Posterior vena cava (tissue), 2 donors: ENCODE data around the gene ZNF697. TPM values are rescaled to one million over a fixed set of nuclear protein-coding genes. Genes with fewer than 3 reads are reported as not detected.

Source experiments
- DNase-seq: peaks from one replicate; pipeline ENCODE4 v3.0.0-alpha.2; 2020; ENCODE audit warnings: low spot score
- intact Hi-C, 2 donors: fragments of 100-400 bp; cut with DNase I; formaldehyde crosslinking; loops; one replicate each; pipeline versions ENCODE4 v1.14.1 to v1.14.2; 2022 to 2023
- total RNA-seq, 2 donors: library from RNA; stranded (reverse); fragmentation: NEBNext Ultra II Directional; extraction: Animal tissue kit (Norgen Biotek cat#: 25700); gene quantifications; one replicate each; pipeline ENCODE4 v1.2.1, GENCODE V29; 2021
- donor health status: DM: yes; HTN: yes; CAD: no.
- donor health status: DM: yes; HTN: yes; CAD: no.

The ZNF697 gene
- total RNA-seq, 2 donors from 2014 or later: 5.0 to 5.9 TPM

- intact Hi-C loops: no loop called here
Measured at GRCh38 chr1:119670898-119671297, 22.8 kb upstream of the ZNF697 start.

DNA sequence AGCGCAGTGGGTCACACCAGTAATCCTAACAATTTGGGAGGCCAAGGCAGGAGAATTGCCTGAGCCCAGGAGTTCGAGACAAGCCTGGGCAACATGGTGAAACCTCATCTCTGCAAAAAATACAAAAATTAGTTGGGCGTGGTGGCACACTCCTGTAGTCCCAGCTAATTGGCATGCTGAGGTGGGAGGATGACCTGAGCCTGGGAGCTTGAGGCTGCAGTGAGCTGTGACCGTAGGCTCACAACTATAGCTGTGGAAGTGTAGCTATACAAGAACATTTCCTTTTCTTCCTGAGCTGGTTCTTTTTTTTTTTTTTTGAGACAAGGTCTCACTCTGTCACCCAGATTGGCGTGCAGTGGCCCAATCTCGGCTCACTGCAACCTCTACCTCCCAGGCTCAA is 19.1 kb upstream of the ZNF697 start:
- intact Hi-C loops: no loop called here
- DNase-seq: no peak

More at GRCh38 chr1:119670898-119671297, 22.8 kb upstream of the ZNF697 start:
- DNase-seq: no peak

DNA sequence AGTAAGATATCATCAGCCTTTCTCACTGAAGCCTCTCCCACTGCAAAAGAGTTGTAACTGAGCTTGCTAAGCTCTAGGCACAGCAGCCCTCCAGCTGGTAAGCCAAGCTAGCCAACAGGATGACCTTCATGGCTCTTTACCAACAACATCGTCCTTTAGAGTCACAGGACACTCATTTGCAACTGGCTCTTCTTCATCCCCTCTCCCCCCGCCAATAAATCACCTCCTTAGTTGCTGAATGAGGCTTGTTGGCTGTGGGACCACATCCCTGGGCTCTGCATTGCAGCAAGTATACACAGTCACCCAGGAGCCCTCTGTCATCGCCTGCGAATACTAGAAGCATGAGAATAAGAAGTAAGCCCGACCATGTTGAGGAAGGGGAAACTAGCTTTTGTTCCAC is 16.0 kb upstream of the ZNF697 start:
- intact Hi-C loops: loop anchor here (5.0 kb wide), 2 partner anchors 42 to 52 kb away; no protein-coding TSS in a partner anchor
- DNase-seq: no peak

DNA sequence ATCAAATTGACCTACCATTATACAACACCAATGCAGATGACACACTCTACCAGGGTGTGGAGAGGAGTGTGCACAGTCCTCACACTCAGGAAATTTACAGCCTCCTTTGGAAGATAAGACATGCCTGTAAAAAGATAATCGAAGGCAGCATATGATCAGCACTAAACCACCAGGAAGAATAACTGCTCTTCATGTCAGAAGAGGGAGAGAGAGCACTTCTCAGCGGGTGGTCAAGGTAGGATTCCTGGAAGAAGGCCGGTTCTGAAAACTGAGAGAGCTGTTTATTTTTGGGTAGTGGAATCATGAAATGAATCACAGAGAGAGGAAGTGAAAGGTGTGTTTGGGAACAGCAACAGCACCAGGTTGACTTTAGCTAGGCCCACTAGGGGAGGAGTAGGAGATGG is 14.0 kb upstream of the ZNF697 start:
- intact Hi-C loops: loop anchor here (5.0 kb wide), 2 partner anchors 40 to 50 kb away; no protein-coding TSS in a partner anchor

DNA sequence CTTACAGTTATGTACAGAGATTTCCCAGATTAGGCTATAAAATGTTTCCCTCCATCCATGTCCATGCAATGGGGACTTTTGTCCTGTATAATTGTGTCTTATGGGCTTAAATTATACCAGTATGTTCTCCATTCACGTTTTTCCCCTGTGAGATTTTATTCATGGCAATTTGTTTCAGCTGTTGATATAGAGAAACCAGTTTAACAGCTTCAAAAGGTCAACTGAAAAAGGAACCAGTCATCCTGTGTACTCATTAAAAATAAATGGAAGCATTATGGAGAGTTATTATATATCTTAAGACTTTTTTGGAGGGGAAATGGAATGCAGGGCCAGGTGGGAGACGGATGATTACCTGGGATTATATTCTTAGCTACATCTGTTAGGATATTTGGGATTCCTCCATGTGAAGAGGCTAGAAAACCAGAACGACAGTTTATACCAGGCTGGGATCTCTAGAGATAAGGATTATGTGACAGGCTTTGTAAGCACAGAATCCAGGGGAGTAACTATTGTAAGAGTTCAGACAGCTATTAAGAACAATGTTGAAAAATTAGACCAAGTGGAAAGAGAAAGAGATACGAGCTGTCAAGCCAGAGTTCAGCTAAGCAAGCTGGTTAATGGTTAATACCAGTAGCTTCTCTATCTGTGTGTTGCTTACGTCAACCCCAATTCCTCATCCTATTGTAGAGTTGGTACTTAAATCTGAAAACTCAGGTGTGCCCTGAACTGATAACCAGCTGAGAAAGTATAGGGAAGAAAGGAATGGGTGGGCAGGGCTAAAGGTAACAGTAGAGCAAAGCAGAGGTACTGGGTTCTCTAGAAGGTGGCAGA is 12.4 kb upstream of the ZNF697 start:
- DNase-seq: no peak
- intact Hi-C loops: loop anchor here (5.0 kb wide), 2 partner anchors 38 to 48 kb away; no protein-coding TSS in a partner anchor

More for the DNA sequence above, 14.0 kb upstream of the ZNF697 start:
- DNase-seq: no peak

GRCh38 chr1:119659628-119660027 is 11.6 kb upstream of the ZNF697 start:
- DNase-seq: no peak
- intact Hi-C loops: loop anchor here (5.0 kb wide), 2 partner anchors 37 to 47 kb away; no protein-coding TSS in a partner anchor

DNA sequence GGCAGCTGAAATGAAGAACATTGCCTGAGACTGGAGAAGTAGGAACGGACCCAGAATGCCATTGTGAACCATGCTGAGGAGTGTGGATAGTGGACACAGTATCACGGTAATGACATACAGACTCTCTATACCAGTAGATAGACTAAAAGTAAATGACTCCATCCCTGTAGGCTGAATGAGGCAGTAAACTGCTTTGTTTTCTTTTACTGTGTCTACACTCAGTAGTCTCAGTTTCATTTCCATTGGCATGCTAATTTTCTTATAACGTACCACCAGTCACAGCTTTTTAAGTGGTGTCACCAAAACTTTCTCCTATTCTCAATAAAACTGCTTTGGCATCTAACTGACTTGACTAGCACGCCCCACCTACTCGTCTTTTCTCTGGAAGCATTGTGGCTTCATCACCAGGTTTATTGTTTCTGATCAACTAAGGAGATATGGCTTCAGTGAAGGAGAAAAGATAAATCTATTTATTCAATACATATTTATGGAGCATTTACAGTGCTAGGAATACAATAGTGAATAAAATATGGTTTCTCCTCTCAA is 8.4 kb upstream of the ZNF697 start:
- no peak for DNase-seq
- intact Hi-C loops: no loop called here

DNA sequence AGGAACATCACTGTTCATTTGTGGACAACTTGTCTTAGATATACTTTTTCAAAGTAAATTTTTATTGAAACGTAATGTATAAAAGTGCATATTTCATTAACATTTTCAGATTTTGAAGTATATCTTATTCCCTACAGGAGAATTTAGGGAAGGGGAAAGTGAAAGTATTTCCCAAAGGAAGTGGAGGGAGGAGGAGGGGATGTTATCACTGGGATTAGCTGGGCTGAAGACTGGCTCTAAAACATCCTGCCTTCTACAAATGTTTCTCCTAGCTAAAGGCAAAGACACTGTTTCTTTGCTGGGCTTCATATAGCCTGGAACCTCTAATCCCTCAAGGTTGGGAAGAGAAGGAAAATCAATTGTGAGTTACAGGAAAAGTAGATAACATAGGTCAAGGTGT is 7.1 kb upstream of the ZNF697 start:
- intact Hi-C loops: no loop called here
- DNase-seq: no peak

GRCh38 chr1:119653839-119654170 is 5.7 kb upstream of the ZNF697 start:
- DNase-seq: no peak
- intact Hi-C loops: no loop called here

GRCh38 chr1:119653135-119653838 is 5.2 kb upstream of the ZNF697 start:
- DNase-seq: no peak
- intact Hi-C loops: no loop called here

- intact Hi-C loops: no loop called here
Measured at GRCh38 chr1:119652587-119652986, 4.5 kb upstream of the ZNF697 start.

GRCh38 chr1:119651641-119652040 is 3.6 kb upstream of the ZNF697 start:
- intact Hi-C loops: no loop called here
- no peak for DNase-seq

More at GRCh38 chr1:119652587-119652986, 4.5 kb upstream of the ZNF697 start:
- DNase-seq: no peak

GRCh38 chr1:119651133-119651532 is 3.1 kb upstream of the ZNF697 start:
- no peak for DNase-seq
- intact Hi-C loops: no loop called here

- intact Hi-C loops: no loop called here
- no peak for DNase-seq
Measured at GRCh38 chr1:119648620-119649004, 546 bp upstream of the ZNF697 start.

- intact Hi-C loops: no loop called here
- DNase-seq: no peak
Measured at GRCh38 chr1:119647228-119647733, 785 bp downstream of the ZNF697 start.

DNA sequence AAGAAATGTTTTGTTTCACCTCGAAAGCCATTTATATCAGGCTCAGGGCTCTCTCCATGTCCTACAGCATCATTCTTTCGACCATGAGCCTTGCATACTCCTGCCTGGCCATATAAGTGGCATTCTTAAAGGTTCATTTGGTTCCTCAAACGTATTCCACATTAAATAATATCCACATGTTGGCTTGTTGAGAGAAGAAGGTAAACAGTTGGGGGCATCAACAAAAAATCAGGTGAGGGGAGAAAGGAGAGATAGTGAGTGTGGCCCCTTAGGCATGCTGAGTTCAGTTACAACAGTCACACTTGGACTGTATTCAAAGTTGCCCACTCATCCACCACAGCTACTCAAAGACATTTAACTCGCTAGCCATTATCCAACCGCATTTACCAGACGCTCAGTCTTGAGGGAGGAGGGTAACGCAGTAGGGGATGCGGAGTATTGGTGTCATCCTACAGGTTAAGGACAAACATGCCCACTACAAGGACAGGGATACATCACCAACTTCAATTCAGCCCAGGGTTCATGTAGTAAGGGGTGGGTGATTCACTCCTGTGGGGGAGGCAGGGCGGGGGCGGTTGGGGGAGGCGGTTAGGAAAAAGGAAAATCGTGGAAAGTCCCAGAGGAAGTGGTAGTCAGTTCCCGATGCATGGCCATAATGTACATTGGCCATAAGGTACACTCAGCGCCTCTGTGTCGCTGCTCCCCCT is 1.4 kb downstream of the ZNF697 start:
- no peak for DNase-seq
- intact Hi-C loops: no loop called here

GRCh38 chr1:119639109-119639508 is 9.0 kb downstream of the ZNF697 start:
- no peak for DNase-seq
- intact Hi-C loops: no loop called here

DNA sequence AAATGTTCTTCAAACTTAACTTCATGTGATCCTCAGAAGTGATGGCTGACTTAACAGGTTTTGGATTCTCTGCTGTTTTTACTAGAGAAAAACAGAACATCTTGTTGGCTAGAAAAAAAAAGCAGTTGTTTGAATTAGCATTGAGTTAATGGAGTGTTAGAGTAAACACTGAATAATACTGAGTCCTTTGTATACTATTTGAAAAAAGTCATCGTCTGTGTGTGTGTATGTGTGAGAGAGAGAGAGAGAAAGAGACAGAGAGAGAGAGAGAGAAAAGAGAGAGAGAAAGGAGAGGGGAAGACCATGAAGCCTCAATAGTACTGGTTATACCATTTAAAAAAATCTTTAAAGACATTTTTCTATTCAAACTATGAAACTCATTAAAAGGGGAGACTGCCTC is 10.4 kb downstream of the ZNF697 start:
- intact Hi-C loops: no loop called here
- DNase-seq: no peak

- DNase-seq: no peak
- intact Hi-C loops: no loop called here
Measured at GRCh38 chr1:119636491-119637089, 11.5 kb downstream of the ZNF697 start.
